WERI-Rb-1 (cell line): ENCODE measurements around the gene SNCA.

Experiments used
- DNase-seq: peaks from one replicate; pipeline ENCODE4 v3.0.0-alpha.2; 2020
- H3K27ac ChIP-seq: fragments of 250-450 bp; sonication (Bioruptor Pico); 2 replicates; pipeline ENCODE4 v1.5.1; 2020; ENCODE audit warnings: mild to moderate bottlenecking, moderate library complexity
- H3K27me3 ChIP-seq: fragments of 250-450 bp; sonication (Bioruptor Pico); 2 replicates; pipeline ENCODE4 v1.5.1; 2021; ENCODE audit warnings: mild to moderate bottlenecking, low read depth, moderate library complexity; ENCODE audit not compliant: insufficient read depth, severe bottlenecking
- H3K36me3 ChIP-seq: fragments of 250-450 bp; sonication (Bioruptor Pico); 2 replicates; pipeline ENCODE4 v1.5.1; 2020; ENCODE audit warnings: mild to moderate bottlenecking, moderate library complexity
- H3K4me3 ChIP-seq: 2 replicates; pipeline ENCODE4 v1.5.1; 2011; ENCODE audit warnings: low read depth, mild to moderate bottlenecking, control low read depth, low read length
- H3K9me3 ChIP-seq: fragments of 250-450 bp; sonication (Bioruptor Pico); 2 replicates; pipeline ENCODE4 v1.5.1; 2021; ENCODE audit warnings: mild to moderate bottlenecking, moderate library complexity; ENCODE audit not compliant: severe bottlenecking
- CTCF ChIP-seq: IDR thresholded peaks from 2 replicates; pipeline ENCODE4 v1.5.1; 2011; ENCODE audit warnings: low read depth, mild to moderate bottlenecking, control low read depth, inconsistent platforms, low read length

Gene SNCA

GRCh38 chr4:89682808-89683207 is 154.2 kb downstream of the SNCA start:
- Histone ChIP-seq H3K27me3 (no peaks in the 10 kb centered on the region), H3K36me3 (no peaks in the 10 kb centered on the region), H3K4me3 (no peak overlapping the region), H3K27ac (no peak overlapping the region), H3K9me3 (no peaks in the 10 kb centered on the region)
- DNase-seq, result peak; percentile 45
- TF ChIP-seq CTCF, result no peak

GRCh38 chr4:89681671-89682070 is 155.3 kb downstream of the SNCA start:
- no peak overlapping the region for H3K27ac ChIP-seq
- H3K36me3 ChIP-seq, result no peaks in the 10 kb centered on the region
- H3K4me3 ChIP-seq, result no peak overlapping the region
- no peaks in the 10 kb centered on the region for H3K27me3 ChIP-seq
- DNase-seq, result no peak
- H3K9me3 ChIP-seq, result no peaks in the 10 kb centered on the region
- TF ChIP-seq CTCF, result no peak

- no peaks in the 10 kb centered on the region for H3K27me3 ChIP-seq
- no peaks in the 10 kb centered on the region for H3K36me3 ChIP-seq
- TF ChIP-seq CTCF, result no peak
- no peak overlapping the region for H3K4me3 ChIP-seq
- no peak overlapping the region for H3K27ac ChIP-seq
- no peaks in the 10 kb centered on the region for H3K9me3 ChIP-seq
- peak; percentile 53 for DNase-seq
Measured at GRCh38 chr4:89681219-89681618, 155.7 kb downstream of the SNCA start.

GRCh38 chr4:89674876-89675459 is 162.0 kb downstream of the SNCA start:
- no peaks in the 10 kb centered on the region for H3K27me3 ChIP-seq

More at GRCh38 chr4:89674876-89675459, 162.0 kb downstream of the SNCA start:
- Histone ChIP-seq H3K27ac (no peak overlapping the region), H3K4me3 (no peak overlapping the region), H3K9me3 (no peaks in the 10 kb centered on the region), H3K36me3 (no peaks in the 10 kb centered on the region)
- no peak for DNase-seq
- no peak for TF ChIP-seq CTCF
